Dermis blood vessel endothelial cell (primary cell): ENCODE measurements around the gene C2CD2L. TPM values are rescaled to one million over a fixed set of nuclear protein-coding genes. Genes with fewer than 3 reads are reported as not detected.
"Not testable (repeated sequence)": the region's sequence is repeated elsewhere in the genome, so short reads cannot be mapped to it uniquely, and the experiment has no call there.

Source experiments
- DNase-seq: peaks from one replicate; pipeline ENCODE4 v3.0.0; 2010
- total RNA-seq: library from RNA; depleted of rRNA; stranded (reverse); fragments of >200 nt; gene quantifications from 2 replicates; pipeline ENCODE4 v1.2.3, GENCODE V29; 2014

The C2CD2L gene
- total RNA-seq, 1 donor from 2014 or later = 5.6 TPM

DNA sequence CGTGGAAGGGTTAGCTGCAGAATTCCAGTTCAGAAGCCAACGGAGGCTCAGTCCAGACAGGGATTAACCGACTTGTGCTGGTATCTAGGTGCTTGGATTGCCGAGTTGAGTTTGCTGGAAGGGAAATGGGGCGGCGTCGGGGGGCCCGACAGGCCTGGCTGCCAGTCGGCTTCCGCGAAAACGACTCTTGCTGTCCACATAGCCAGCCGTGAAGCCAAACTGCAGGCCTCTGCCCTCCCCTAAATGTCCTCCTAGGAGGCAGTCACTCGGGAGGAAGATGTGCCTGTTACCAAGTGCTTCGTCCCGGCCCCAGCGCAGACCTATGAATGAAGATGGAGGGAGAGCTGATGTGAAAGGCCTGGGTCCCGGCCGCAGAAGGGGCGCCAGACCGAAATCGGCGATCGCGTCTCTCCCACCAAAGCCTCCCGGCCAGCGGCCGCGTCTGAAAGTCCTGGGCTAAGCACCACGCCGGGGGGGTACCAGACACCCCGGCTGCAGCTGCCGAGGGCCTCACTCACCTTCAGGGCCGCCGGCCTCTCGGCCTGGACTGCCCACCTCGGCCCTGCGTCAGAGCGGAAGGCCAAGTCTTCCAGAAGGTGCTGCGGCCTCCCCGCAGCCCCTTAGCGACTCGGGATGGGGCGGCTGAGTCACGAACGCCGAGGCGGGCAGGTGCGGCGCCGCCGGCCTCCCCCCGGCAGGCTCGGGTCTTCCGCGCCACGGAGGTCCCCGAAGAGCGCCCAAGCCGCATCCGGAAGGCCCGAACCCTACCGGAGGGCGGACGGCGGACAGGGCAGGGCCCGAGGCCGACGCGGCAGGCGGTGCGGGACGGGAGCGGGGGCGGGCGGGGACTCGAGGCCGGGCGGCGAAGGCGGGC lies 13.0 kb upstream of the C2CD2L start:
- peak; percentile 64 for DNase-seq

- DNase-seq = peak; percentile 92
Measured at GRCh38 chr11:119094816-119095065, 12.4 kb upstream of the C2CD2L start.

- peak; percentile 100 for DNase-seq
Measured at GRCh38 chr11:119095066-119095880, 11.9 kb upstream of the C2CD2L start.

DNA sequence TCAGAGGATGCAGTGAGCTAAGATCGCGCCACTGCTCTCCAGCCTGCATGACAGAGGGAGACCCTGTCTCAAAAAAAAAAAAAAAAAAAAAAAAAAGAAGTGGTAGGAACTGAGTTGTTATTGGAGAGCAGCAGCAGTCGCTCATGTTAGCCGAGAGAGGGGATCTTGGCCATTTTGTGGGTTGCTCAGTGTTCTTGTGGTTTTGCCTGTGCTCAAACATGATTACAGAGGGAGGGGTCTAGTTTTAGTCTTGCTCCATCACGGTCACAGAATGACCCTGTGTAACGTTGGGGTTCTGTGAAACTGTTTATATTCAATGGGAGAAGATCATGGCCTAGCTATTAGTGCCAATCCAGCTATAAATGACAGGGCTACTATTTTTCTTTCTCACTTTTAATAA lies 7.4 kb upstream of the C2CD2L start:
- DNase-seq = no peak

DNA sequence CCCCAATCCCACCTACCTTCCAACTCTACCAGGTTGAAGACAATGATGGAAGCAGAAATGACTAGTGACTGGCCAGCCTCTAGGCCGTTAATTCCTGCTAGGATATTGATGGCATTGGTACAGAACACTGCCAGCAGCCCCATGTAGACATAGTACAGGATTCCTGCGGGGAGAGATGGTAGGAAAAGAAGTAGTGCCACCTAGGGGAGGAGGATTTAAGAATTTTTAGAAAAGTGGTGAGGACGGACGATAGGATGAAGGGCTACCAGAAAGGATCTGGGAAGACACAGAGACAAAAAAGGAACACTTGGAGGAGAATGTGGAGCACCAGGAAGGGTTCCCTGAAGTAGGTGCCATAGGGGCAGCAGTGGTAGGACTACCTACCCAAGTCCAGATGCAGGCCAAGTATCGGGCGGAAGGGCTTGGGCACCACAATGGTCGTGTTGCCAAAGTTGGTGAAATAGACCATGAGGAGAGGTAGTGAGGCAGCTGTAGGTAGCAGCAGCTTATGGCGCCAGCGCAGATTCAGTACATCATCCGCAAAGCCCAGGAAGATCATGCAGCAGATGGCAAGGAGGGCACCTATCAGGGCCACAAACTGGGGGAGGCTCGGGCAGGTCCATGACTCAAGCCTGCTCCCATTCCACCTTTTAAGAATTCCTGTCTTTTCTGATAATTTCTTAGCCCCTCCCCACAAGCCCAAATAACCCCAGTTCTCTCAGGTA lies 6.7 kb upstream of the C2CD2L start:
- DNase-seq = peak; percentile 67

GRCh38 chr11:119100994-119101758 lies 6.0 kb upstream of the C2CD2L start:
- no peak for DNase-seq

DNA sequence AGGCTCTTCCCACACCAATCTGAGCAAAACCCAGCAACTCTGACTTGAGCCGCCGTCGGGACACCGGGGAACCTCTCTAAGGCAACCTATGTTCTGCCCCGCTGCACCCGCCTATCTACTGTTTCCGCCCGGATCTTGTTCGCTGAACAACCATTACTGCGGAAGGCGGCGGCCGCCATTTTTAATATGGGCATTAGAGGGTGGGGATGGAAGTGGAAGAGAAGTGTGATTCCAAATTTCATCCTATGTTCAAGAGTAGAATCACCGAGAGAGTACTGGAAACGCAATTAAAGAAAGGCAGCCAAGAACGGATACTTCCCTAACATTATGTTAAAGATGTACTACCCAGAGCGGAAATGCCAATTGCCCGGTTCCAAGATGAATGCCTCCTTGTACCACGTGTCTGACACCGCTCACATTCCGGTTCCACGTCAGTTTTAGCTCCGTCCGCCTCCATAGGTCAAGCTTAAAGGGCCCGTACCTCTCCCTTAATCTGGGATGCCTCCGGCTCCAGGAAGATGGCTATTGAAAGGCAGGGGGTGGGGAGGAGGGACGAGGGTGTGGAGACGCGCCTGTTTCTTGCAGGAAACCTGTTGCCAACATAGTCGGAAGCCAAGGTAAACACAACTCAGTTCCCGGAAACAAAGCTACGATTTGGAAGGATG lies 5.3 kb upstream of the C2CD2L start, which contains the start of gene DPAGT1:
Gene DPAGT1 (minus strand): TSS at position 95 of the 665 bp plus-strand sequence. CDS start 198 bp downstream, outside the sequence.
- DNase-seq = peak; percentile 98

DNA sequence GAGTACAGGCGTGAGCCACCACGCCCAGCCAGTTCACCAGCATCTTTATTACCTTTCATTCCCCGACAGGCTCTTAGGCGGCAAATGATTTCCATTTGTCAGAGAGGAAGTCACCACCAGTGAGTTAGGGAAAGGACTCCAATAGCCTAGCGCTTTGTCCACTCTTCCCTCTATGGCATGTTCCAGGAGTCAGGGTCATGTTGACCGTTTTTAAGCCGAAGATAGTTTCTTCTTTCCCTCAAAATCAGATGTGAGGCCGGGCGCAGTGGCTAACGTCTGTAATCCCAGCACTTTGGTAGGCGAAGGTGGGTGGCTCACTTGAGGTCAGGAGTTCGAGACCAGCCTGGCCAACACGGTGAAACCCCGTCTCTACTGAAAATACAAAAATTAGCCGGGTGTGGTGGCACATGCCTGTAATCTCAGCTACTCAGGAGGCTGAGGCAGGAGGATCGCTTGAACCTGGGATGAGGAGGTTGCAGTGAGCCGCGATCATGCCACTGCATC lies 3.9 kb upstream of the C2CD2L start:
- DNase-seq = not testable (repeated sequence)

DNA sequence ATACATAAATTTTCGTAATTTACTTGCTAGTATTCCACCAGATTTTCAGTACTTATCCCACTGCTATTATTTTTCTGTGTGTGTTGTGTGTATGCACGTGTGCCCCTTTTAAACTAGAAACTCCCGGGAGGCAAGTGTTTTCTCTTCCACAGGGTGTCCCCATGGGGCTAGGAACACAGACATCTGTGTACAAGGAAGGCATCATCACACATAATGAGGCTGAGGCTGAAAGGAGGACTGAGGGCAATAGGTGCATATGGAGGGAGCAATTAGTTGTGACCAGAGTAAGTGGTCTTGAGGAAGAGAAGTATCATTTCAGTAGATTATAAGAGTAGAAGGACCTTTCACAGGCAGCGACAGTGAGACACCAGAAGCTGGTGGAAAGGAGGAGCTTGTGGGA lies 3.4 kb upstream of the C2CD2L start:
- DNase-seq = no peak

- peak; percentile 14 for DNase-seq
Measured at GRCh38 chr11:119107538-119108145, 498 bp downstream of the C2CD2L start.

GRCh38 chr11:119108146-119108856 lies 1.2 kb downstream of the C2CD2L start:
- DNase-seq = peak; percentile 14

DNA sequence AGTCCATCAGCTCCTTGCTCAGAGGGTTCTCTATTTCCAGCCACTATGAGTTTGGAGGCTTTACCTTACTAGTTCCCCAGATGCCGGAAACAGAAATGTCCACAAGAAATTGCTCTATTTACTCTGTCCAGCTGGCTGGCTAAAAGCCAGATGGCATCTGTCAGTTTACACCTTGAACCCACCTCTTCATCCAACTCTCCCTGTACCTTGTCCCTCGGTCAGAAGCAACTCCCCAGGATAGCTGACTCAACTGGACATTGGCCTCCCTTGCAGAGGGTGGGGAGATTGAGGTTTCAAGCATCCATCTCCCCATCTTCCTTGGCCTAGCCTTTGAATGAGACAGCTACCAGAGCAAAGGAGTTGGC lies 1.7 kb downstream of the C2CD2L start:
- DNase-seq = no peak

GRCh38 chr11:119109843-119110242 lies 2.7 kb downstream of the C2CD2L start:
- DNase-seq = no peak

DNA sequence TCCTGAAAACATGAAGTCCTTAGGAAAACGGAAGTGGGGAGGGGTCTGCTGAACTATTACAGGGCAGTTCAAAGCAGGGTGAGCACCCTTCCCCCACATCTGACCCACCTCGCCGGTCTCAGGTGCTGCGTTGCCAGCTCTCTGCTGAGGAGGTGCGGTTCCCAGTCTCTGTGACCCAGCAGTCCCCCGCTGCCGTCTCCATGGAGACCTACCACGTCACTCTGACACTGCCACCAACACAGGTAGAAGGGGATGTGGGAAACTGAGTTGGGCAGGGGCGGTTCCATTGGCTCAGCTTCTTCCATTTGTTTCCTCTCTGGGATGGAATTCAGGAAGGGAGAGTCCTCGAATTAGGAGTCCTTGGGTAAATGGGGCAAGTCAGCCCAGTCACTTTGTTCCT lies 3.3 kb downstream of the C2CD2L start:
- DNase-seq = no peak

- no peak for DNase-seq
Measured at GRCh38 chr11:119111361-119111925, 4.3 kb downstream of the C2CD2L start.

- DNase-seq = no peak
Measured at GRCh38 chr11:119112314-119113020, 5.3 kb downstream of the C2CD2L start.

GRCh38 chr11:119113716-119114115 lies 6.6 kb downstream of the C2CD2L start:
- no peak for DNase-seq

GRCh38 chr11:119114351-119114750 lies 7.2 kb downstream of the C2CD2L start:
- DNase-seq = peak; percentile 27

GRCh38 chr11:119115484-119116234 lies 8.5 kb downstream of the C2CD2L start:
- no peak for DNase-seq
